Adrenal gland (tissue), 12 donors: ENCODE results near the gene MAP2. TPM values are rescaled to one million over a fixed set of nuclear protein-coding genes. Genes with fewer than 3 reads are reported as not detected.

Experiments used
- DNase-seq, 7 donors: peaks; one replicate each; pipeline ENCODE4 v3.0.0-alpha.2; 2019 to 2020
- H3K27ac ChIP-seq, 5 donors: fragments of 200-600 bp; sonication (generic) in 4 of 5; 1 replicate in 3 of 5; 2 replicates in 2 of 5; pipeline versions ENCODE4 v1.5.1 to v1.8.0; 2016 to 2020; ENCODE audit warnings: mild to moderate bottlenecking in 1 of 5
- H3K27me3 ChIP-seq: fragments of 200-600 bp; 2 replicates; pipeline ENCODE4 v1.8.0; 2021
- H3K36me3 ChIP-seq, 2 donors: fragments of 200-600 bp; replicated peaks in 1 of 2; 1 replicate in 1 of 2; 2 replicates in 1 of 2; pipeline versions ENCODE4 v1.5.1 to v1.8.0; 2018 to 2022
- H3K4me1 ChIP-seq, 2 donors: fragments of 200-600 bp; replicated peaks in 1 of 2; 1 replicate in 1 of 2; 2 replicates in 1 of 2; pipeline versions ENCODE4 v1.5.1 to v1.8.0; 2018 to 2021
- H3K4me3 ChIP-seq, 4 donors: fragments of 200-600 bp; sonication (generic) in 3 of 4; one replicate each; pipeline ENCODE4 v1.5.1; 2016 to 2018
- H3K9me3 ChIP-seq, 3 donors: fragments of 200-600 bp; sonication (generic) in 1 of 3; replicated peaks in 1 of 3; 1 replicate in 2 of 3; 2 replicates in 1 of 3; pipeline versions ENCODE4 v1.5.1 to v1.8.0; 2016 to 2021
- CTCF ChIP-seq, 6 experiments: fragments of 450-650 bp in 4 of 6; fragments of 200-600 bp in 2 of 6; sonication (generic) in 1 of 6; IDR thresholded peaks; 1 replicate in 5 of 6; 2 replicates in 1 of 6; pipeline versions ENCODE4 v1.5.1 to v1.8.0; 2016 to 2021; ENCODE audit warnings: antibody characterized with exemption in 6 of 6, mild to moderate bottlenecking in 2 of 6, moderate library complexity in 1 of 6
- POLR2A ChIP-seq, 2 donors: fragments of 450-650 bp; IDR thresholded peaks; one replicate each; pipeline ENCODE4 v1.6.1; 2017; ENCODE audit warnings: antibody characterized with exemption in 2 of 2, mild to moderate bottlenecking in 2 of 2, moderate library complexity in 1 of 2
- WGBS, 4 donors: extraction: QIAGEN DNeasy Blood & Tissue Kit in 2 of 4; methylation state at CpG; one replicate each; pipeline versions ENCODE4 v1.1.5 to v1.1.7; 2013 to 2017; 5-methylcytosine and 5-hydroxymethylcytosine counted together
- intact Hi-C, 2 donors: fragments of 100-400 bp; cut with DNase I; formaldehyde crosslinking; loops; one replicate each; pipeline versions ENCODE4 v1.14.1 to v1.15.0; 2022 to 2023
- polyA plus RNA-seq, 3 donors: library from polyadenylated mRNA; stranded (reverse); fragments of 200-250 nt in 2 of 3; fragments of 350-450 nt in 1 of 3; fragmentation: Illumina TruSeq in 1 of 3; extraction: RNeasy Lipid Tissue Mini Kit (QIAGEN cat#74804) in 1 of 3; gene quantifications; one replicate each; pipeline ENCODE4 v1.2.3, GENCODE V29; 2013 to 2014
- total RNA-seq, 9 donors: library from RNA; depleted of rRNA in 4 of 9; stranded (reverse); fragments of >200 nt in 4 of 9; fragments of 120-200 nt in 1 of 9; fragmentation: NEBNext Ultra II Directional in 1 of 9; extraction: Animal tissue kit (Norgen Biotek cat#: 25700) in 1 of 9; gene quantifications; one replicate each; pipeline versions ENCODE4 v1.1.0 to v1.2.4, GENCODE V29; 2013 to 2023
- donor health status: healthy with polysubstance abuse.
- donor health status: Bipolar disorder and iron deficiency.
- donor health status: DM: yes; HTN: yes; CAD: no.
- donor health status: DM: no; HTN: no; CAD: no.
- donor health status: DM: no; HTN: no; CAD: no.
- donor health status: DM: yes; HTN: yes; CAD: no.

Gene MAP2
- total and polyA plus RNA-seq, 12 donors, result 2.2 to 25.5 (median 6.0) TPM

- Histone ChIP-seq H3K4me3 (no peak overlapping the region), H3K9me3 (no peaks in the 10 kb centered on the region), H3K27ac (no peak overlapping the region), H3K27me3 (no peaks in the 10 kb centered on the region), H3K36me3 (no peaks in the 10 kb centered on the region), H3K4me1 (peaks cover 7 to 17% of the 10 kb centered on the region in 2 donors)
- intact Hi-C loops, result loop anchor here (10.0 kb wide), 1 partner anchor 128 kb away; no protein-coding TSS in a partner anchor
- no peak for DNase-seq
- TF ChIP-seq POLR2A (IDR thresholded peaks at IDR 0.05) (no peak), CTCF (IDR thresholded peaks at IDR 0.05) (no peak)
Observed at GRCh38 chr2:209426432-209426831, 2.6 kb downstream of the MAP2 start.

- H3K27ac ChIP-seq, result no peak overlapping the region
- intact Hi-C loops, result no loop called here
- WGBS, 4 donors, result 68 to 73% (median 70%) methylated on average over 3 of the region's 3 CpGs
Observed at GRCh38 chr2:209431701-209432100, 7.9 kb downstream of the MAP2 start.

GRCh38 chr2:209441541-209441940, 17.7 kb downstream of the MAP2 start:
- DNase-seq, result peak in 2 of 7 donors; percentile 10 to 13
- TF ChIP-seq CTCF (IDR thresholded peaks at IDR 0.05) (no peak), POLR2A (IDR thresholded peaks at IDR 0.05) (no peak)
- Histone ChIP-seq H3K9me3 (no peaks in the 10 kb centered on the region), H3K36me3 (no peaks in the 10 kb centered on the region), H3K4me3 (no peak overlapping the region), H3K27ac (no peak overlapping the region), H3K27me3 (no peaks in the 10 kb centered on the region), H3K4me1 (no peaks in the 10 kb centered on the region)
- intact Hi-C loops, result no loop called here
- 46 to 63% (median 55%) methylated on average over 3 of the region's 3 CpGs for WGBS, 4 donors

More at GRCh38 chr2:209431701-209432100, 7.9 kb downstream of the MAP2 start:
- no peaks in the 10 kb centered on the region for H3K27me3 ChIP-seq
- H3K4me3 ChIP-seq, result no peak overlapping the region
- no peaks in the 10 kb centered on the region for H3K4me1 ChIP-seq
- no peak for DNase-seq
- H3K9me3 ChIP-seq, result no peaks in the 10 kb centered on the region
- no peaks in the 10 kb centered on the region for H3K36me3 ChIP-seq
- TF ChIP-seq CTCF (IDR thresholded peaks at IDR 0.05), result no peak
- TF ChIP-seq POLR2A (IDR thresholded peaks at IDR 0.05), result no peak

- WGBS, 4 donors, result 64 to 83% (median 81%) methylated on average over 1 of the region's 1 CpG
- Histone ChIP-seq H3K27ac (no peak overlapping the region), H3K4me3 (no peak overlapping the region), H3K36me3 (no peaks in the 10 kb centered on the region), H3K9me3 (no peaks in the 10 kb centered on the region), H3K4me1 (no peaks in the 10 kb centered on the region), H3K27me3 (no peaks in the 10 kb centered on the region)
- no peak for DNase-seq
- TF ChIP-seq CTCF (IDR thresholded peaks at IDR 0.05) (no peak), POLR2A (IDR thresholded peaks at IDR 0.05) (no peak)
- intact Hi-C loops, result no loop called here
Observed at GRCh38 chr2:209442939-209443338, 19.1 kb downstream of the MAP2 start.
